Stimulated activated memory B cell treated with anti-CD40 and anti-IgM and Interleukin-4, amounts not matched to agents 10 μg/mL and 1 μg/mL and 100 μg/mL, for 72 hours (primary cell): ENCODE measurements around the gene PCNX3.

ENCODE experiments used
- ATAC-seq: fragments of 150-1000 bp; cut with Tn5 transposase; 2 replicates; pipeline ENCODE4 v1.10.0; 2021
- H3K27ac Mint-ChIP-seq: one replicate; pipeline ENCODE4 v1.8.0; 2022; ENCODE audit warnings: mild to moderate bottlenecking, mixed read lengths
- H3K27me3 Mint-ChIP-seq: one replicate; pipeline ENCODE4 v1.8.0; 2022; ENCODE audit warnings: mixed read lengths
- H3K36me3 Mint-ChIP-seq: one replicate; pipeline ENCODE4 v1.8.0; 2022; ENCODE audit warnings: mixed read lengths
- H3K4me1 Mint-ChIP-seq: one replicate; pipeline ENCODE4 v1.8.0; 2022; ENCODE audit warnings: mixed read lengths
- H3K4me3 Mint-ChIP-seq: one replicate; pipeline ENCODE4 v1.8.0; 2022; ENCODE audit warnings: mild to moderate bottlenecking, moderate library complexity, mixed read lengths
- H3K9me3 Mint-ChIP-seq: one replicate; pipeline ENCODE4 v1.8.0; 2022; ENCODE audit warnings: mixed read lengths

Gene PCNX3

GRCh38 chr11:65617990-65618751, 2.6 kb downstream of the PCNX3 start:
- Mint-ChIP-seq H3K4me3 (no peak overlapping the region), H3K27me3 (no peaks in the 10 kb centered on the region), H3K9me3 (no peaks in the 10 kb centered on the region), H3K4me1 (peaks cover 36% of the 10 kb centered on the region), H3K36me3 (peaks cover 52% of the 10 kb centered on the region), H3K27ac (no peak overlapping the region)
- ATAC-seq, result no peak

GRCh38 chr11:65618763-65619162, 3.2 kb downstream of the PCNX3 start:
- Mint-ChIP-seq H3K36me3 (peaks cover 53% of the 10 kb centered on the region), H3K9me3 (no peaks in the 10 kb centered on the region), H3K4me3 (no peak overlapping the region), H3K27me3 (no peaks in the 10 kb centered on the region), H3K4me1 (peaks cover 32% of the 10 kb centered on the region), H3K27ac (no peak overlapping the region)
- ATAC-seq, result no peak

GRCh38 chr11:65619281-65619928, 3.8 kb downstream of the PCNX3 start:
- Mint-ChIP-seq H3K36me3 (peaks cover 58% of the 10 kb centered on the region), H3K9me3 (no peaks in the 10 kb centered on the region), H3K27me3 (no peaks in the 10 kb centered on the region), H3K4me1 (peaks cover 32% of the 10 kb centered on the region), H3K27ac (no peak overlapping the region), H3K4me3 (no peak overlapping the region)
- no peak for ATAC-seq

- no peak for ATAC-seq
- Mint-ChIP-seq H3K4me3 (no peak overlapping the region), H3K27ac (no peak overlapping the region), H3K9me3 (no peaks in the 10 kb centered on the region), H3K27me3 (no peaks in the 10 kb centered on the region), H3K4me1 (peaks cover 33% of the 10 kb centered on the region), H3K36me3 (peaks cover 67% of the 10 kb centered on the region)
Measured at GRCh38 chr11:65620666-65621065, 5.1 kb downstream of the PCNX3 start.

- H3K4me1 Mint-ChIP-seq, result peaks cover 36% of the 10 kb centered on the region
- no peaks in the 10 kb centered on the region for H3K27me3 Mint-ChIP-seq
- no peaks in the 10 kb centered on the region for H3K9me3 Mint-ChIP-seq
Measured at GRCh38 chr11:65621460-65621859, 5.9 kb downstream of the PCNX3 start.

GRCh38 chr11:65622011-65622410, 6.4 kb downstream of the PCNX3 start:
- Mint-ChIP-seq H3K27me3 (no peaks in the 10 kb centered on the region), H3K4me1 (peaks cover 33% of the 10 kb centered on the region), H3K4me3 (no peak overlapping the region), H3K36me3 (peaks cover 67% of the 10 kb centered on the region), H3K27ac (no peak overlapping the region), H3K9me3 (no peaks in the 10 kb centered on the region)
- no peak for ATAC-seq

More at GRCh38 chr11:65621460-65621859, 5.9 kb downstream of the PCNX3 start:
- peaks cover 72% of the 10 kb centered on the region for H3K36me3 Mint-ChIP-seq
- H3K4me3 Mint-ChIP-seq, result no peak overlapping the region
- ATAC-seq, result no peak
- H3K27ac Mint-ChIP-seq, result no peak overlapping the region

- ATAC-seq, result no peak
- Mint-ChIP-seq H3K36me3 (peaks cover 59% of the 10 kb centered on the region), H3K4me3 (no peak overlapping the region), H3K9me3 (no peaks in the 10 kb centered on the region), H3K4me1 (peaks cover 22% of the 10 kb centered on the region), H3K27ac (no peak overlapping the region), H3K27me3 (no peaks in the 10 kb centered on the region)
Measured at GRCh38 chr11:65623177-65623576, 7.6 kb downstream of the PCNX3 start.

GRCh38 chr11:65623852-65624616, 8.5 kb downstream of the PCNX3 start:
- H3K9me3 Mint-ChIP-seq, result no peaks in the 10 kb centered on the region
- H3K27ac Mint-ChIP-seq, result no peak overlapping the region
- peaks cover 17% of the 10 kb centered on the region for H3K4me1 Mint-ChIP-seq
- H3K27me3 Mint-ChIP-seq, result no peaks in the 10 kb centered on the region
- ATAC-seq, result no peak
- no peak overlapping the region for H3K4me3 Mint-ChIP-seq
- peaks cover 52% of the 10 kb centered on the region for H3K36me3 Mint-ChIP-seq

GRCh38 chr11:65624931-65625627, 9.5 kb downstream of the PCNX3 start:
- Mint-ChIP-seq H3K27me3 (no peaks in the 10 kb centered on the region), H3K4me1 (peaks cover 17% of the 10 kb centered on the region), H3K4me3 (no peak overlapping the region), H3K9me3 (no peaks in the 10 kb centered on the region), H3K36me3 (peaks cover 53% of the 10 kb centered on the region), H3K27ac (no peak overlapping the region)
- ATAC-seq, result no peak

- Mint-ChIP-seq H3K36me3 (peaks cover 59% of the 10 kb centered on the region), H3K27me3 (no peaks in the 10 kb centered on the region), H3K4me1 (peaks cover 17% of the 10 kb centered on the region), H3K27ac (peak overlapping the region; percentile 3), H3K4me3 (no peak overlapping the region), H3K9me3 (no peaks in the 10 kb centered on the region)
- ATAC-seq, result peak; percentile 85
Measured at GRCh38 chr11:65625628-65626342, 10.2 kb downstream of the PCNX3 start.

- Mint-ChIP-seq H3K27ac (no peak overlapping the region), H3K4me3 (no peak overlapping the region), H3K27me3 (no peaks in the 10 kb centered on the region), H3K36me3 (peaks cover 50% of the 10 kb centered on the region), H3K9me3 (no peaks in the 10 kb centered on the region), H3K4me1 (peaks cover 11% of the 10 kb centered on the region)
- ATAC-seq, result no peak
Measured at GRCh38 chr11:65627202-65627601, 11.6 kb downstream of the PCNX3 start.

GRCh38 chr11:65629579-65629978, 14.0 kb downstream of the PCNX3 start:
- peaks cover 22% of the 10 kb centered on the region for H3K4me1 Mint-ChIP-seq
- H3K36me3 Mint-ChIP-seq, result peaks cover 45% of the 10 kb centered on the region
- H3K27ac Mint-ChIP-seq, result no peak overlapping the region
- no peak for ATAC-seq
- no peaks in the 10 kb centered on the region for H3K9me3 Mint-ChIP-seq
- no peaks in the 10 kb centered on the region for H3K27me3 Mint-ChIP-seq
- H3K4me3 Mint-ChIP-seq, result no peak overlapping the region

GRCh38 chr11:65630215-65630614, 14.6 kb downstream of the PCNX3 start:
- H3K36me3 Mint-ChIP-seq, result peaks cover 45% of the 10 kb centered on the region
- no peak overlapping the region for H3K27ac Mint-ChIP-seq
- no peak overlapping the region for H3K4me3 Mint-ChIP-seq
- no peak for ATAC-seq
- H3K4me1 Mint-ChIP-seq, result peaks cover 22% of the 10 kb centered on the region
- no peaks in the 10 kb centered on the region for H3K9me3 Mint-ChIP-seq
- no peaks in the 10 kb centered on the region for H3K27me3 Mint-ChIP-seq

- Mint-ChIP-seq H3K27me3 (no peaks in the 10 kb centered on the region), H3K36me3 (peaks cover 47% of the 10 kb centered on the region), H3K4me3 (no peak overlapping the region), H3K27ac (peak overlapping the region; percentile 24), H3K9me3 (no peaks in the 10 kb centered on the region), H3K4me1 (peaks cover 21% of the 10 kb centered on the region)
- ATAC-seq, result no peak
Measured at GRCh38 chr11:65633390-65634108, 18.0 kb downstream of the PCNX3 start.
